ENCODE results near the gene ATP1A4.
"Not testable (repeated sequence)": the region's sequence is repeated elsewhere in the genome, so short reads cannot be mapped to it uniquely, and the experiment has no call there.

ATP1A4 gene

DNA sequence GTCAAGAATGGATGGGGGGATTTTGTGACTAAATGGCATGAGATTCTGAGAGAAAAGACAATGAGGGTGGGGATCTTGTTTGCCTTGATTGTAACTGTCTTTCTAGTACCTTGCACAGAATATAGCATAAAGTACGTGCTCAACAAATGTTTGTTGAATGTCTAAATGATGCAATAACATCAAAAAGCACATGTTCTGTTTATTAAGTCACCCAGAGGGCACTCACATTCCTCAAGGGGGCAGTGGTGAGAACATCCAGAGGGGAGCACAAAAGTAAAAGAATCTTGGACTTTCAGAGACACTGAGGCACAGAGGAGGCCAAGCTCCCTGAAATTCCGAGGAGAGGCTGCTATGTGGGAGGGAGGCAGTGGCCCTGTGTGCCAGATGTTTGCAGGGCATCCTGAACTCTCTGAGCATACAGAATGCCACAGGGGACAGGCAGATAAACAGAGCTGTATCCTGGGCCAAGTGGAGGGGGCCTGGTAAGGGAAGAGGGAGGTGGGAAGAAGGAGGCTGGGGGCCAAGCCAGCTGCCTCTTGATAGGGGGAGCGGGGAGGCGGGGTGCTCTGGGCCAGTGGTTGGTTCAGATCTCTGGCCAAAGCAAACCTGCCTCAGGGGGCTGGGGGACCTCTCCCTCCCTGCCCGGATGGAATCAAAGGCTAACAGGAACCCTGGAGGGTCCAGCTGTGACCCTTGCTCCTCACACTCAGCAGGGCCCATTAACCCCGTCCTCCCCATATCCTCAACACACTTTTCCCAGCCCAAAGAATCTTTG is 42.3 kb upstream of the ATP1A4 start:
- peaks cover 0 to 8% (median 0%) of the 10 kb centered on the region in 4 experiments for H3K4me1 ChIP-seq (ENCODE audit: control extremely low read depth in 1 of 4, control insufficient read depth in 4 of 4, insufficient read depth in 4 of 4, low read length in 3 of 4)
- no peaks in the 10 kb centered on the region for H3K36me3 ChIP-seq (ENCODE audit: control insufficient read depth in 4 of 4, insufficient read depth in 4 of 4, low read length in 3 of 4)
- no peaks in the 10 kb centered on the region for H3K27me3 ChIP-seq (replicated peaks in 2 of 5; ENCODE audit: control insufficient read depth in 4 of 5, insufficient read depth in 5 of 5, low read length in 4 of 5)
- ChIA-PET CTCF (interaction anchor here (1.1 to 2.5 kb wide), 11 partner anchors 11 to 270 kb away, joined by 3 to 17 read pairs (median 4); partner anchors contain the start of gene IGSF8), POLR2A (no interaction called here)
- DNase-seq, result peak; percentile 38 to 73 (median 68)
- 84% methylated on average over 4 of the region's 6 CpGs for WGBS (ENCODE audit: insufficient coverage)
- H3K4me3 ChIP-seq (ENCODE audit: control insufficient read depth in 1 of 7, extremely low read depth in 1 of 7, insufficient read depth in 4 of 7, low read depth in 2 of 7, low read length in 6 of 7), result no peak overlapping the region
- H3K9me3 ChIP-seq (ENCODE audit: control extremely low read depth in 1 of 5, control insufficient read depth in 4 of 5, insufficient read depth in 2 of 5, low read depth in 1 of 5, low read length in 4 of 5), result no peaks in the 10 kb centered on the region
- no peak overlapping the region for H3K27ac ChIP-seq (ENCODE audit: insufficient read depth in 1 of 2, low read depth in 1 of 2, low read length in 2 of 2, poor library complexity in 1 of 2, severe bottlenecking in 2 of 2)

DNA sequence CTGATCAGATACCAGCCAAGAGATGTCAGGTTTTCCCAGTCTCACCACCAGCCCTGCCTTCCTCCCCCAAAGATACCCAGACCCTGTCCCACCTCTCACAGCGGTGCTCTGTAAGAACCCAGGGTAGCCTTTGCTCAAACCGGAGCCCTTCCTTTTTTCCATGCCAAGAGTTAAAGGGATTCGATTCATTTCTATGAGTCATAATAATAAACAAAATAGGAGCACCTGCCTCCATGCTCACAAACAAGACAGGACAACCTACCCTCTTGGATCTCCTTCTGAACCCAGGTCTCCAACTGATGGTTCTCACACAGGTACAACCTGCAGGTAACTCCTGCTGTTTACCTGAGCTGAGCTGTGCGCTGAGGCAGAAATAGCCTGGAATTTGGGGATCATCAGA is 41.7 kb upstream of the ATP1A4 start:
- Histone ChIP-seq H3K27me3 (replicated peaks in 2 of 5; ENCODE audit: control insufficient read depth in 4 of 5, insufficient read depth in 5 of 5, low read length in 4 of 5) (no peaks in the 10 kb centered on the region), H3K4me1 (ENCODE audit: control extremely low read depth in 1 of 4, control insufficient read depth in 4 of 4, insufficient read depth in 4 of 4, low read length in 3 of 4) (peaks cover 0 to 3% (median 0%) of the 10 kb centered on the region in 4 experiments), H3K9me3 (ENCODE audit: control extremely low read depth in 1 of 5, control insufficient read depth in 4 of 5, insufficient read depth in 2 of 5, low read depth in 1 of 5, low read length in 4 of 5) (no peaks in the 10 kb centered on the region), H3K4me3 (ENCODE audit: control insufficient read depth in 1 of 7, extremely low read depth in 1 of 7, insufficient read depth in 4 of 7, low read depth in 2 of 7, low read length in 6 of 7) (no peak overlapping the region), H3K27ac (ENCODE audit: insufficient read depth in 1 of 2, low read depth in 1 of 2, low read length in 2 of 2, poor library complexity in 1 of 2, severe bottlenecking in 2 of 2) (no peak overlapping the region), H3K36me3 (ENCODE audit: control insufficient read depth in 4 of 4, insufficient read depth in 4 of 4, low read length in 3 of 4) (no peaks in the 10 kb centered on the region)
- POLR2A ChIA-PET, result no interaction called here
- CTCF ChIA-PET, result interaction anchor here (0.9 to 2.9 kb wide), 7 partner anchors 8 to 123 kb away, joined by 3 to 15 read pairs (median 5); partner anchors contain the start of gene IGSF8
- no peak for DNase-seq
- WGBS (ENCODE audit: insufficient coverage), result 87% methylated on average over 3 of the region's 4 CpGs

DNA sequence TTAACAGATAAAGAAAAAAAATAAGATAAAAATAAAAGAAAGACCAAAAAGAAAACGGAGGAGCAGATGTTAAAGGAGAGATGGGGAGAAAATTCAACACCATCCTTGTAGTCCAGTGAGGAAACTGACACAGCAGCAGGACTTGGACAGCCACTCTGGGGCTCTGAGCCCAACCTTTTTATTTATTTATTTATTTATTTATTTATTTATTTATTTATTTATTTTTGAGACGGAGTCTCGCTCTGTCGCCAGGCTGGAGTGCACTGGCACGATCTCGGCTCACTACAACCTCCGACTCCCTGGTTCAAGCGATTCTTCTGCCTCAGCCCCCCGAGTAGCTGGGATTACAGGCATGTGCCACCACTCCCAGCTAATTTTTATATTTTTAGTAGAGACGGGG is 39.9 kb upstream of the ATP1A4 start:
- H3K4me1 ChIP-seq (ENCODE audit: control extremely low read depth in 1 of 4, control insufficient read depth in 4 of 4, insufficient read depth in 4 of 4, low read length in 3 of 4); POLR2A ChIA-PET; H3K27ac ChIP-seq (ENCODE audit: insufficient read depth in 1 of 2, low read depth in 1 of 2, low read length in 2 of 2, poor library complexity in 1 of 2, severe bottlenecking in 2 of 2); H3K9me3 ChIP-seq (ENCODE audit: control extremely low read depth in 1 of 5, control insufficient read depth in 4 of 5, insufficient read depth in 2 of 5, low read depth in 1 of 5, low read length in 4 of 5); DNase-seq; H3K36me3 ChIP-seq (ENCODE audit: control insufficient read depth in 4 of 4, insufficient read depth in 4 of 4, low read length in 3 of 4); H3K4me3 ChIP-seq (ENCODE audit: control insufficient read depth in 1 of 7, extremely low read depth in 1 of 7, insufficient read depth in 4 of 7, low read depth in 2 of 7, low read length in 6 of 7); H3K27me3 ChIP-seq (replicated peaks in 2 of 5; ENCODE audit: control insufficient read depth in 4 of 5, insufficient read depth in 5 of 5, low read length in 4 of 5): not testable (repeated sequence)
- CTCF ChIA-PET, result interaction anchor here (1.6 to 2.9 kb wide), 2 partner anchors 10 to 180 kb away, joined by 5 to 15 read pairs; no protein-coding TSS in a partner anchor
- 98% methylated on average over 6 of the region's 10 CpGs for WGBS (ENCODE audit: insufficient coverage)

DNA sequence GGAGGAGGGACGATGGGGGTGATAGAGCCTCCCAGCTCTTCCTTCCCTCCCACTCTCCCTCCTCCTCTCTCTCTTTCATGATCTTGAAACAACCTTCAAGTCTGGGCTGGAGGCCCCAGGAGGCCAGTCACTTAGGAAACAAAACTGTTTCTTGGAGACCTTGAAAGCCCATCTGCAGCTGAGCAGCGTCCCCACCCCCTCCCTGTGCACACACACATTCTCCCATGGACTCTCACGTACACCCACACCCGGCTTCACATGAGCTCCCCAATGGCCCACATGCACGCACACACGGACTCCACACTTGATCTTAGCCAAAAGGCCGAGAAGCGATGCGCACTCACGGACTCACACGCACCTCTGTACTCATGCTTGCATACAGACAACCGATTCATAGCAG is 39.0 kb upstream of the ATP1A4 start:
- Histone ChIP-seq H3K27me3 (replicated peaks in 2 of 5; ENCODE audit: control insufficient read depth in 4 of 5, insufficient read depth in 5 of 5, low read length in 4 of 5) (peaks cover 0 to 2% (median 0%) of the 10 kb centered on the region in 5 experiments), H3K4me3 (ENCODE audit: control insufficient read depth in 1 of 7, extremely low read depth in 1 of 7, insufficient read depth in 4 of 7, low read depth in 2 of 7, low read length in 6 of 7) (no peak overlapping the region), H3K9me3 (ENCODE audit: control extremely low read depth in 1 of 5, control insufficient read depth in 4 of 5, insufficient read depth in 2 of 5, low read depth in 1 of 5, low read length in 4 of 5) (no peaks in the 10 kb centered on the region), H3K36me3 (ENCODE audit: control insufficient read depth in 4 of 4, insufficient read depth in 4 of 4, low read length in 3 of 4) (no peaks in the 10 kb centered on the region), H3K4me1 (ENCODE audit: control extremely low read depth in 1 of 4, control insufficient read depth in 4 of 4, insufficient read depth in 4 of 4, low read length in 3 of 4) (no peaks in the 10 kb centered on the region), H3K27ac (ENCODE audit: insufficient read depth in 1 of 2, low read depth in 1 of 2, low read length in 2 of 2, poor library complexity in 1 of 2, severe bottlenecking in 2 of 2) (no peak overlapping the region)
- ChIA-PET POLR2A (no interaction called here), CTCF (interaction anchor here (1.0 to 2.9 kb wide), 3 partner anchors 11 to 179 kb away, joined by 3 to 15 read pairs (median 5); partner anchors contain the start of gene CASQ1)
- 94% methylated on average over 10 of the region's 12 CpGs for WGBS (ENCODE audit: insufficient coverage)
- DNase-seq, result no peak

DNA sequence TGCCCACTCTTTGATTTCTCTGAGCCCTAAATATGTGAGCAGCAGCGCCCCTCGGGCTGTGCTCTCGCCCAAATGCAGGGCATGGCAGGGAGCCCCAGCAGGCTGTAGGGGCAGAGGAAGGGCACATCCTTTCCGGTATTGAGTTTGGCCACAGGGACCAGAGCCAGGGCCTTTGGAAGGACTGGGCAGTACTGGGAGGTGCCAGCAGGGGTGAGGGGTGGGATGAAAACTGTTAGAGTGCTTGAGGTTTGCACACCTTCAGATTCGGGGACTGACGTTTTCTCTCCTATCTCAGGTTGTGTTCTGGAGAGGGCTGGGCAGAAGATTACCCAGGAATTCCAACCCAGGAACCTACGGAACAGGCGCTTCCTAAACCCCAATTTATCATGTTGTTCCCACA is 38.0 kb upstream of the ATP1A4 start:
- no peak overlapping the region for H3K27ac ChIP-seq (ENCODE audit: insufficient read depth in 1 of 2, low read depth in 1 of 2, low read length in 2 of 2, poor library complexity in 1 of 2, severe bottlenecking in 2 of 2)
- WGBS (ENCODE audit: insufficient coverage), result 93% methylated on average over 8 of the region's 8 CpGs
- peaks cover 0 to 2% (median 0%) of the 10 kb centered on the region in 5 experiments for H3K27me3 ChIP-seq (replicated peaks in 2 of 5; ENCODE audit: control insufficient read depth in 4 of 5, insufficient read depth in 5 of 5, low read length in 4 of 5)
- DNase-seq, result no peak
- no peaks in the 10 kb centered on the region for H3K9me3 ChIP-seq (ENCODE audit: control extremely low read depth in 1 of 5, control insufficient read depth in 4 of 5, insufficient read depth in 2 of 5, low read depth in 1 of 5, low read length in 4 of 5)
- POLR2A ChIA-PET, result no interaction called here
- H3K4me3 ChIP-seq (ENCODE audit: control insufficient read depth in 1 of 7, extremely low read depth in 1 of 7, insufficient read depth in 4 of 7, low read depth in 2 of 7, low read length in 6 of 7), result no peak overlapping the region
- CTCF ChIA-PET, result no interaction called here
- no peaks in the 10 kb centered on the region for H3K4me1 ChIP-seq (ENCODE audit: control extremely low read depth in 1 of 4, control insufficient read depth in 4 of 4, insufficient read depth in 4 of 4, low read length in 3 of 4)
- no peaks in the 10 kb centered on the region for H3K36me3 ChIP-seq (ENCODE audit: control insufficient read depth in 4 of 4, insufficient read depth in 4 of 4, low read length in 3 of 4)

DNA sequence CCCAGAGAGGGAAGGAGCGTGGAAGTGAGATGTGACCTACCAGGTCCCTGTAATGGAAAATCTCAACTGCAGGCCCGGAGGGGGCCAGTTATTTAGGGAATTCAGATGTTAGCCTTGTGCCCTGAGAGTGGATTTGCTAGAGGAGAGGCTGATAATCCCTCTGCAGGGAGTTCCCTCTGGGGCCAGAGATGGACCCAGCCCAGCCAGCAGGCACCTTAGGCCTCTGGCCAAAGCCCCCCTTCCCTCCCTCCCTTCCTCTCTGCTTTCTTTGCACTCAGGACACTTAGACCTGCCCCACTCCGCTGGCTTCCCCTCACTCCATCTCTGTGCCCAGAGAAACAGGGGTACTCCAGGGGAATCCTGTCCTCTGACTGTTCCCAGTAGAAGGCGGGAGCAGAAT is 37.3 kb upstream of the ATP1A4 start:
- no peaks in the 10 kb centered on the region for H3K9me3 ChIP-seq (ENCODE audit: control extremely low read depth in 1 of 5, control insufficient read depth in 4 of 5, insufficient read depth in 2 of 5, low read depth in 1 of 5, low read length in 4 of 5)
- H3K27me3 ChIP-seq (replicated peaks in 2 of 5; ENCODE audit: control insufficient read depth in 4 of 5, insufficient read depth in 5 of 5, low read length in 4 of 5), result peaks cover 0 to 2% (median 0%) of the 10 kb centered on the region in 5 experiments
- ChIA-PET CTCF (no interaction called here), POLR2A (no interaction called here)
- H3K27ac ChIP-seq (ENCODE audit: insufficient read depth in 1 of 2, low read depth in 1 of 2, low read length in 2 of 2, poor library complexity in 1 of 2, severe bottlenecking in 2 of 2), result no peak overlapping the region
- no peaks in the 10 kb centered on the region for H3K36me3 ChIP-seq (ENCODE audit: control insufficient read depth in 4 of 4, insufficient read depth in 4 of 4, low read length in 3 of 4)
- H3K4me1 ChIP-seq (ENCODE audit: control extremely low read depth in 1 of 4, control insufficient read depth in 4 of 4, insufficient read depth in 4 of 4, low read length in 3 of 4), result peaks cover 0 to 4% (median 0%) of the 10 kb centered on the region in 4 experiments
- WGBS (ENCODE audit: insufficient coverage), result 98% methylated on average over 4 of the region's 4 CpGs
- no peak for DNase-seq
- H3K4me3 ChIP-seq (ENCODE audit: control insufficient read depth in 1 of 7, extremely low read depth in 1 of 7, insufficient read depth in 4 of 7, low read depth in 2 of 7, low read length in 6 of 7), result no peak overlapping the region

DNA sequence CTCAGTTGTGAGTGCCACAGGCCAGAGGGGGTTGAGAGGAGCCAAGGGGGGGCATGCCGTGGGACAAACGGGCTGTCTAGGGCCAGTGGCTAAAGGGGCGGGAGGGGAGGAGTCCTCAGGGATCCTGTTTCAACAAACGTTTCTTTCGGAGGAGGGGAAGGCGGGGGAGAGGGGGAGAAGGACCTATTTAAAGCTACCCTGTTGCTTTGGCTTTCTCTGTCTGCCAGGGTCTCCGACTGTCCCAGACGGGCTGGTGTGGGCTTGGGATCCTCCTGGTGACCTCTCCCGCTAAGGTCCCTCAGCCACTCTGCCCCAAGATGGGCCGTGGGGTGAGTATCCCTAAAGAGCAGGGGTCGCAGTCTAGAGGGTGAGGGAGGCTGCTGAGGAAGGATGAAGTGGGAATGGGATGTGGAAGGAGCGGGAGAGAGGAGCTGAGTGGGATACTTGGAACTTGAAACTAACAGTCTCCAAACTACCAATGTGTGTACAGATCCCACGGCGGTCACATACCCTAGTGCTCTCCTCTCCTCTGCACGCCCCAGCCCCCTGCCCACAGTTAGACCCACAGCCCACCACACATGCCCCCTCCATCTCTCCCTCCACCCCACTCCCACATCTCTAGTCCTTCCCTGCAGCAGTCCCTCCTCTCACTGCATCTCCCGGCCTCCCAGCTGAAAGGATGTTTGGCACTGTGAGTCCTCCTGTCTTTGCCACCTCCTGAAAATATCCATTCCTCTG is 35.7 kb upstream of the ATP1A4 start, which contains the start of gene ATP1A2:
Gene ATP1A2 (plus strand): TSS at position 215 of the 738 bp plus-strand sequence. CDS start 103 bp downstream, at position 318.
- POLR2A ChIA-PET, result no interaction called here
- no peak within 1 kb of the TSS for H3K27ac ChIP-seq (ENCODE audit: insufficient read depth in 1 of 2, low read depth in 1 of 2, low read length in 2 of 2, poor library complexity in 1 of 2, severe bottlenecking in 2 of 2)
- 74% methylated on average over 12 of the region's 16 CpGs for WGBS (ENCODE audit: insufficient coverage)
- H3K9me3 ChIP-seq (ENCODE audit: control extremely low read depth in 1 of 5, control insufficient read depth in 4 of 5, insufficient read depth in 2 of 5, low read depth in 1 of 5, low read length in 4 of 5), result no peaks in the 10 kb centered on the region
- no peak within 1 kb of the TSS for H3K4me3 ChIP-seq (ENCODE audit: control insufficient read depth in 1 of 7, extremely low read depth in 1 of 7, insufficient read depth in 4 of 7, low read depth in 2 of 7, low read length in 6 of 7)
- peaks cover 0 to 2% (median 0%) of the 10 kb centered on the region in 5 experiments for H3K27me3 ChIP-seq (replicated peaks in 2 of 5; ENCODE audit: control insufficient read depth in 4 of 5, insufficient read depth in 5 of 5, low read length in 4 of 5)
- no peaks in the 10 kb centered on the region for H3K36me3 ChIP-seq (ENCODE audit: control insufficient read depth in 4 of 4, insufficient read depth in 4 of 4, low read length in 3 of 4)
- H3K4me1 ChIP-seq (ENCODE audit: control extremely low read depth in 1 of 4, control insufficient read depth in 4 of 4, insufficient read depth in 4 of 4, low read length in 3 of 4), result peaks cover 0 to 8% (median 0%) of the 10 kb centered on the region in 4 experiments
- CTCF ChIA-PET, result no interaction called here
- DNase-seq, result no peak

Measured in common myeloid progenitor, CD34-positive (primary cell).